WTC11 (cell line): ENCODE measurements around the gene CEP350.
"Not testable (repeated sequence)": the region's sequence is repeated elsewhere in the genome, so short reads cannot be mapped to it uniquely, and the experiment has no call there.

Source experiments
- CREB1 ChIP-seq: sonication (generic); formaldehyde crosslinking; IDR thresholded peaks from 2 replicates; pipeline ENCODE4 v1.8.0; 2023; ENCODE audit warnings: mild to moderate bottlenecking, missing genetic modification reagents
- FOXP1 ChIP-seq: sonication (generic); formaldehyde crosslinking; IDR thresholded peaks from 2 replicates; pipeline ENCODE4 v1.8.0; 2022; ENCODE audit warnings: missing genetic modification reagents, mild to moderate bottlenecking, moderate library complexity, borderline replicate concordance
- IRF2 ChIP-seq: sonication (generic); formaldehyde crosslinking; IDR thresholded peaks from 2 replicates; pipeline ENCODE4 v1.8.0; 2022; ENCODE audit warnings: low read depth, missing genetic modification reagents, borderline replicate concordance
- JUN ChIP-seq: sonication (generic); formaldehyde crosslinking; IDR thresholded peaks from 2 replicates; pipeline ENCODE4 v1.8.0; 2023; ENCODE audit warnings: mild to moderate bottlenecking, missing genetic modification reagents
- NR1H2 ChIP-seq: sonication (generic); formaldehyde crosslinking; IDR thresholded peaks from 2 replicates; pipeline ENCODE4 v1.9.0; 2021; ENCODE audit warnings: mild to moderate bottlenecking, moderate library complexity, missing genetic modification reagents
- RELA ChIP-seq: sonication (generic); formaldehyde crosslinking; IDR thresholded peaks from 2 replicates; pipeline ENCODE4 v1.8.1; 2022; ENCODE audit warnings: missing genetic modification reagents, mild to moderate bottlenecking, borderline replicate concordance
- SMAD3 ChIP-seq: sonication (generic); formaldehyde crosslinking; IDR thresholded peaks from 2 replicates; pipeline ENCODE4 v1.8.0; 2022; ENCODE audit warnings: missing genetic modification reagents, mild to moderate bottlenecking, borderline replicate concordance
- ZBTB21 ChIP-seq: sonication (generic); formaldehyde crosslinking; IDR thresholded peaks from 2 replicates; pipeline ENCODE4 v1.8.1; 2023; ENCODE audit warnings: mild to moderate bottlenecking, missing genetic modification reagents, borderline replicate concordance
- ZNF232 ChIP-seq: sonication (generic); formaldehyde crosslinking; IDR thresholded peaks from 2 replicates; pipeline ENCODE4 v1.8.0; 2022; ENCODE audit warnings: mild to moderate bottlenecking, missing genetic modification reagents
- TF ChIP-seq, protein P1 (sequence below): fragments of 200-600 bp; IDR thresholded peaks from 2 replicates; pipeline ENCODE4 v1.8.0; 2022; ENCODE audit warnings: antibody characterized with exemption
- TF ChIP-seq, protein P2 (sequence below): sonication (generic); formaldehyde crosslinking; IDR thresholded peaks from 2 replicates; pipeline ENCODE4 v1.8.1; 2023; ENCODE audit warnings: mild to moderate bottlenecking, missing genetic modification reagents
- TF ChIP-seq, protein P3 (sequence below): sonication (generic); formaldehyde crosslinking; IDR thresholded peaks from 2 replicates; pipeline ENCODE4 v1.8.1; 2022; ENCODE audit warnings: low read depth, missing genetic modification reagents, borderline replicate concordance
- TF ChIP-seq, protein P4 (sequence below): sonication (generic); formaldehyde crosslinking; IDR thresholded peaks from 2 replicates; pipeline ENCODE4 v1.8.0; 2022; ENCODE audit warnings: mild to moderate bottlenecking, missing genetic modification reagents

DNA sequence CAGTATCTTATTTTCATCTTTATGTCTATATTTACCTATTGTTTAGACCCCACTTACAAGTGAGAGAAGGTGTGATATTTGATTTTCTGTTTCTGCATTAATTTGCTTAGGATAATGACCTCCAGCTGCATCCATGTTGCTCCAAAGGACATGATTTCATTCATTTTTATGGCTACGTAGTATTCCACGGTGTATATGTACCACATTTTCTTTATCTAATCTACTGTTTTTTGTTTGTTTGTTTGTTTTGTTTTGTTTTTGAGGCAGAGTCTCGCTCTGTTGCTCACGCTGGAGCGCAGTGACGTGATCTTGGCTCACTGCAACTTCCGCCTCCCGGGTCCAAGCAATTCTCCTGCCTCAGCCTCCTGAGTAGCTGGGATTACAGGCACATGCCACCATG, 7.6 kb downstream of the CEP350 start:
- TF ChIP-seq, protein P1, sequence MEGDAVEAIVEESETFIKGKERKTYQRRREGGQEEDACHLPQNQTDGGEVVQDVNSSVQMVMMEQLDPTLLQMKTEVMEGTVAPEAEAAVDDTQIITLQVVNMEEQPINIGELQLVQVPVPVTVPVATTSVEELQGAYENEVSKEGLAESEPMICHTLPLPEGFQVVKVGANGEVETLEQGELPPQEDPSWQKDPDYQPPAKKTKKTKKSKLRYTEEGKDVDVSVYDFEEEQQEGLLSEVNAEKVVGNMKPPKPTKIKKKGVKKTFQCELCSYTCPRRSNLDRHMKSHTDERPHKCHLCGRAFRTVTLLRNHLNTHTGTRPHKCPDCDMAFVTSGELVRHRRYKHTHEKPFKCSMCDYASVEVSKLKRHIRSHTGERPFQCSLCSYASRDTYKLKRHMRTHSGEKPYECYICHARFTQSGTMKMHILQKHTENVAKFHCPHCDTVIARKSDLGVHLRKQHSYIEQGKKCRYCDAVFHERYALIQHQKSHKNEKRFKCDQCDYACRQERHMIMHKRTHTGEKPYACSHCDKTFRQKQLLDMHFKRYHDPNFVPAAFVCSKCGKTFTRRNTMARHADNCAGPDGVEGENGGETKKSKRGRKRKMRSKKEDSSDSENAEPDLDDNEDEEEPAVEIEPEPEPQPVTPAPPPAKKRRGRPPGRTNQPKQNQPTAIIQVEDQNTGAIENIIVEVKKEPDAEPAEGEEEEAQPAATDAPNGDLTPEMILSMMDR, result not testable (repeated sequence)
- not testable (repeated sequence) for TF ChIP-seq CREB1 (CRISPR knock-in tag); SMAD3; JUN; NR1H2 (CRISPR knock-in tag); ZBTB21 (CRISPR knock-in tag); RELA (CRISPR knock-in tag); FOXP1 (CRISPR knock-in tag); IRF2 (CRISPR knock-in tag); ZNF232 (CRISPR knock-in tag)
- TF ChIP-seq, protein P2, sequence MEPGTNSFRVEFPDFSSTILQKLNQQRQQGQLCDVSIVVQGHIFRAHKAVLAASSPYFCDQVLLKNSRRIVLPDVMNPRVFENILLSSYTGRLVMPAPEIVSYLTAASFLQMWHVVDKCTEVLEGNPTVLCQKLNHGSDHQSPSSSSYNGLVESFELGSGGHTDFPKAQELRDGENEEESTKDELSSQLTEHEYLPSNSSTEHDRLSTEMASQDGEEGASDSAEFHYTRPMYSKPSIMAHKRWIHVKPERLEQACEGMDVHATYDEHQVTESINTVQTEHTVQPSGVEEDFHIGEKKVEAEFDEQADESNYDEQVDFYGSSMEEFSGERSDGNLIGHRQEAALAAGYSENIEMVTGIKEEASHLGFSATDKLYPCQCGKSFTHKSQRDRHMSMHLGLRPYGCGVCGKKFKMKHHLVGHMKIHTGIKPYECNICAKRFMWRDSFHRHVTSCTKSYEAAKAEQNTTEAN (CRISPR knock-in tag), result not testable (repeated sequence)
- TF ChIP-seq, protein P3, sequence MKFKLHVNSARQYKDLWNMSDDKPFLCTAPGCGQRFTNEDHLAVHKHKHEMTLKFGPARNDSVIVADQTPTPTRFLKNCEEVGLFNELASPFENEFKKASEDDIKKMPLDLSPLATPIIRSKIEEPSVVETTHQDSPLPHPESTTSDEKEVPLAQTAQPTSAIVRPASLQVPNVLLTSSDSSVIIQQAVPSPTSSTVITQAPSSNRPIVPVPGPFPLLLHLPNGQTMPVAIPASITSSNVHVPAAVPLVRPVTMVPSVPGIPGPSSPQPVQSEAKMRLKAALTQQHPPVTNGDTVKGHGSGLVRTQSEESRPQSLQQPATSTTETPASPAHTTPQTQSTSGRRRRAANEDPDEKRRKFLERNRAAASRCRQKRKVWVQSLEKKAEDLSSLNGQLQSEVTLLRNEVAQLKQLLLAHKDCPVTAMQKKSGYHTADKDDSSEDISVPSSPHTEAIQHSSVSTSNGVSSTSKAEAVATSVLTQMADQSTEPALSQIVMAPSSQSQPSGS (CRISPR knock-in tag), result not testable (repeated sequence)
- TF ChIP-seq, protein P4, sequence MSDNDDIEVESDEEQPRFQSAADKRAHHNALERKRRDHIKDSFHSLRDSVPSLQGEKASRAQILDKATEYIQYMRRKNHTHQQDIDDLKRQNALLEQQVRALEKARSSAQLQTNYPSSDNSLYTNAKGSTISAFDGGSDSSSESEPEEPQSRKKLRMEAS (CRISPR knock-in tag), result not testable (repeated sequence)
